Fibroblast of lung (primary cell): ENCODE measurements around the gene BCL6B. TPM values are rescaled to one million over a fixed set of nuclear protein-coding genes. Genes with fewer than 3 reads are reported as not detected.
A peak's percentile ranks its signal among the peaks of the same experiment; 100 is the strongest.

ENCODE experiments used
- DNase-seq, 2 donors: peaks; one replicate each; pipeline versions ENCODE4 v3.0.0 to v3.0.0-alpha.2; 2010; ENCODE audit warnings: low read depth in 2 of 2
- H2AFZ ChIP-seq: 2 replicates; pipeline ENCODE4 v1.5.1; 2012; ENCODE audit warnings: low read length, control low read depth, inconsistent platforms
- H3K27ac ChIP-seq: 2 replicates; pipeline ENCODE4 v1.5.1; 2011; ENCODE audit warnings: low read length, control low read depth; ENCODE audit not compliant: insufficient read depth
- H3K27me3 ChIP-seq: 2 replicates; pipeline ENCODE4 v1.5.1; 2011; ENCODE audit warnings: mild to moderate bottlenecking, low read length; ENCODE audit not compliant: control insufficient read depth, insufficient read depth
- H3K36me3 ChIP-seq: 2 replicates; pipeline ENCODE4 v1.5.1; 2011; ENCODE audit warnings: low read length; ENCODE audit not compliant: control insufficient read depth, insufficient read depth
- H3K4me1 ChIP-seq: 2 replicates; pipeline ENCODE4 v1.5.1; 2011; ENCODE audit warnings: low read length; ENCODE audit not compliant: control insufficient read depth, insufficient read depth; ENCODE audit errors: extremely low read depth
- H3K4me2 ChIP-seq: 2 replicates; pipeline ENCODE4 v1.5.1; 2011; ENCODE audit warnings: low read length, control low read depth; ENCODE audit not compliant: insufficient read depth; ENCODE audit errors: extremely low read depth
- H3K4me3 ChIP-seq, 4 experiments: fragments of 200-600 bp in 1 of 4; sonication (generic) in 1 of 4; replicated peaks in 1 of 4; 2 replicates each; pipeline ENCODE4 v1.5.1; 2011 to 2016; ENCODE audit warnings: low read length in 4 of 4, low read depth in 3 of 4, mild to moderate bottlenecking in 3 of 4, control low read depth in 2 of 4, inconsistent platforms in 1 of 4, mixed read lengths in 1 of 4; ENCODE audit not compliant: insufficient read depth in 1 of 4; ENCODE audit errors: control extremely low read depth in 1 of 4
- H3K79me2 ChIP-seq: 2 replicates; pipeline ENCODE4 v1.5.1; 2012; ENCODE audit warnings: mild to moderate bottlenecking, low read length, inconsistent platforms; ENCODE audit not compliant: control insufficient read depth, insufficient read depth
- H3K9ac ChIP-seq: 2 replicates; pipeline ENCODE4 v1.5.1; 2011; ENCODE audit warnings: mild to moderate bottlenecking, low read length, control low read depth; ENCODE audit not compliant: insufficient read depth
- H3K9me3 ChIP-seq: 2 replicates; pipeline ENCODE4 v1.5.1; 2012; ENCODE audit warnings: low read depth, low read length; ENCODE audit not compliant: control insufficient read depth, insufficient read depth
- H4K20me1 ChIP-seq: 2 replicates; pipeline ENCODE4 v1.5.1; 2011; ENCODE audit warnings: low read length; ENCODE audit not compliant: control insufficient read depth, insufficient read depth; ENCODE audit errors: extremely low read depth
- CTCF ChIP-seq, 2 donors: IDR thresholded peaks in 1 of 2; conservative IDR thresholded peaks in 1 of 2; 1 replicate in 1 of 2; 2 replicates in 1 of 2; pipeline ENCODE4 v1.5.1; 2011 to 2012; ENCODE audit warnings: low read length in 2 of 2, control low read depth in 1 of 2, inconsistent platforms in 1 of 2, low read depth in 1 of 2, mild to moderate bottlenecking in 1 of 2
- EZH2 ChIP-seq: IDR thresholded peaks from 2 replicates; pipeline ENCODE4 v1.5.1; 2012; ENCODE audit warnings: low read length, control low read depth, mild to moderate bottlenecking; ENCODE audit errors: missing control alignments
- polyA plus RNA-seq, 2 donors: library from polyadenylated mRNA; depleted of rRNA in 1 of 2; stranded (reverse) in 1 of 2; unstranded in 1 of 2; fragments of >200 nt; gene quantifications; 2 replicates each; pipeline ENCODE4 v1.2.1, GENCODE V29; 2011 to 2012; ENCODE audit warnings: missing spikeins in 1 of 2
- total RNA-seq: library from RNA; depleted of rRNA; stranded (reverse); fragments of >200 nt; gene quantifications from 2 replicates; pipeline ENCODE4 v1.2.1, GENCODE V29; 2014

BCL6B gene
- total and polyA plus RNA-seq, 2 donors (not counting 1 experiment from before 2014, with no cell fraction given): 0.02 to 0.50 TPM

DNA sequence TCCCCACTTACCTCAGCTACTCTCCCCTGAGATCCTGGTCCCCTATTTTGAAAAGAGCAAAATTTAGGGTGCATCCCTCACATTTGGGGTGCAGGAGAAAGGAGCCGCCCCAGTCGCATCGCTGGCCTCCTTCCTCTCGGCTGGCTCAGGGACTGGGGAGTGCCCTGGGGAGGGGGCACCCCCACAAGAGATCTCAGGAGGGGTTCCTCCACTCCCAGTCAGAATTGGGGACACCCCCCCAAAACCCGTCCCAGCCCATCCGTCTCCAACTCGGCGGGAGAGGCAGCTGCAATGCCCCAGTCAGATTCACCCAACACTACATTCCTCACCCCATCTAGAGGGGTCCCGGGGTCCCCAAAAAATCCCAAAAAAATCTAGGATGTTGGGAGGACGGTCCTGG lies 3.5 kb upstream of the BCL6B start:
- peaks cover 13% of the 10 kb centered on the region for H3K4me1 ChIP-seq
- H3K27ac ChIP-seq: peak overlapping the region; percentile 65

GRCh38 chr17:7019839-7020519 lies 2.9 kb upstream of the BCL6B start:
- peak; percentile 50 to 65 for DNase-seq
- peaks cover 2% of the 10 kb centered on the region for H3K36me3 ChIP-seq
- H3K9ac ChIP-seq: peak overlapping the region; percentile 36
- H3K4me3 ChIP-seq: peak overlapping the region in 3 of 4 experiments; percentile 21 to 60 (median 56)
- peaks cover 13% of the 10 kb centered on the region for H3K4me1 ChIP-seq
- H4K20me1 ChIP-seq: no peaks in the 10 kb centered on the region
- no peaks in the 10 kb centered on the region for H3K79me2 ChIP-seq
- peak overlapping the region; percentile 86 for H3K4me2 ChIP-seq
- H3K9me3 ChIP-seq: no peaks in the 10 kb centered on the region
- peak overlapping the region; percentile 65 for H3K27ac ChIP-seq
- H3K27me3 ChIP-seq: no peaks in the 10 kb centered on the region
- peak overlapping the region; percentile 94 for H2AFZ ChIP-seq
- TF ChIP-seq EZH2 (no peak), CTCF (conservative IDR thresholded peaks at IDR 0.05 in 1 of 2, IDR thresholded peaks at IDR 0.05 in 1 of 2; ENCODE audit: low read depth in 1 of 2, low read length in 2 of 2) (no peak)

More for the DNA sequence above, 3.5 kb upstream of the BCL6B start:
- H3K27me3 ChIP-seq: no peaks in the 10 kb centered on the region
- peaks cover 2% of the 10 kb centered on the region for H3K36me3 ChIP-seq
- peak overlapping the region; percentile 86 for H3K4me2 ChIP-seq
- no peaks in the 10 kb centered on the region for H4K20me1 ChIP-seq
- TF ChIP-seq CTCF (conservative IDR thresholded peaks at IDR 0.05 in 1 of 2, IDR thresholded peaks at IDR 0.05 in 1 of 2; ENCODE audit: low read depth in 1 of 2, low read length in 2 of 2): no peak
- no peak for TF ChIP-seq EZH2
- no peaks in the 10 kb centered on the region for H3K9me3 ChIP-seq
- H3K4me3 ChIP-seq: peak overlapping the region in 3 of 4 experiments; percentile 2 to 60 (median 15)
- no peak for DNase-seq
- H3K9ac ChIP-seq: peak overlapping the region; percentile 36
- H3K79me2 ChIP-seq: no peaks in the 10 kb centered on the region
- peak overlapping the region; percentile 94 for H2AFZ ChIP-seq

GRCh38 chr17:7020894-7021664 lies 1.8 kb upstream of the BCL6B start:
- no peak for DNase-seq
- Histone ChIP-seq H3K36me3 (peaks cover 2% of the 10 kb centered on the region), H3K4me1 (peaks cover 8% of the 10 kb centered on the region), H3K27ac (no peak overlapping the region), H3K79me2 (no peaks in the 10 kb centered on the region), H2AFZ (peak overlapping the region; percentile 69), H3K4me2 (peak overlapping the region; percentile 17), H4K20me1 (no peaks in the 10 kb centered on the region), H3K9me3 (no peaks in the 10 kb centered on the region), H3K9ac (no peak overlapping the region), H3K4me3 (no peak overlapping the region), H3K27me3 (no peaks in the 10 kb centered on the region)
- TF ChIP-seq EZH2 (no peak), CTCF (conservative IDR thresholded peaks at IDR 0.05 in 1 of 2, IDR thresholded peaks at IDR 0.05 in 1 of 2; ENCODE audit: low read depth in 1 of 2, low read length in 2 of 2) (no peak)
